NCI-H82 (cell line): ENCODE results near the gene IPO11.

Source experiments
- DNase-seq: peaks from one replicate; lab custom pipeline; 2025; lab: John Stamatoyannopoulos, UW

The IPO11 gene

DNA sequence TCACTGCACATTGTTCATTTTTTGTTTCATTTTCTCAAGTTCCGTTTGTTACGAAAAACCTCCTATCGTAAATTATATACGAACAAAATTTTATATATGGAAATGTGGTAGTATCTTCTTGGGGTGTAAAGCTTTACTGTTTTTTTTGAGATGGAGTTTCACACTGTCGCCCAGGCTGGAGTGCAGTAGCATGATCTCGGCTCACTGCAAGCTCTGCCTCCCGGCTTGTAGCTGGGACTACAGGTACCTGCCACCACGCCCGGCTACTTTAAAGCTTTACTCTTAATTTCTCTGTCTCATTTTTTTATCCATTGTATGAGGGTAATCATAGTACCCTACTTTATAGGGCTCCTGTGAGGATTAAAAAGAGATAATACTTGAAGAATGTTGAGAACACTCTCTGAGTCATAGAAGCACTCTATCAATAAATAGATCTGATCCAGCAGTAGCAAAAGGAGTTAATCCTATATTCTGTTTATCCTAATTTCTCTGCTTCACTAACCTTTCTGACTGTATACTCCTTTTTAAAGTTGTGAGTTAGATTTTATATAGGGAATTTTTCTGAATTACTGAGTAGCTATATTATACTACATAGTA lies 160.5 kb downstream of the IPO11 start:
- peak; percentile 34 for DNase-seq

- DNase-seq: no peak
These were observed 162.0 kb downstream of the IPO11 start for GRCh38 chr5:62574599-62574998.

- DNase-seq: no peak
These were observed 162.5 kb downstream of the IPO11 start for GRCh38 chr5:62575066-62575465.

DNA sequence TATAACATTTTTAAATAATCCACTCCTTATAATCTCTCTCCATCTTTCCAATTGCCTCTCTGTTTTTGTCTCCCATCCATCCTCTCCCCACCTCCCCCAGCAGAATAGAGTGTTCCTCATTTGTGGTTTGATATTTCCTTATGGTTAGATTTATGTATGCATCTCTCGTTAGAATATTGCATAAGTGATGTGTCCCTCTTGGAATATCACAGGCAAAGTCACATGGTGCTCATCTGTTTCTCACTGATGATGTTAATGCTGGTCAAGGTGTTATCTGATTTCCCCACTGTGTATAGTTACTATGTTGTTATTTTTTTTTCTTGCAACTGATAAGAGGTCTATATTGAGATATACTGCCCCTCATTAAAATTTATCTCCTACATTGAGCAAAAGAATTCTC lies 162.9 kb downstream of the IPO11 start:
- DNase-seq: no peak

- DNase-seq: no peak
These were observed 164.1 kb downstream of the IPO11 start for GRCh38 chr5:62576570-62577170.

DNA sequence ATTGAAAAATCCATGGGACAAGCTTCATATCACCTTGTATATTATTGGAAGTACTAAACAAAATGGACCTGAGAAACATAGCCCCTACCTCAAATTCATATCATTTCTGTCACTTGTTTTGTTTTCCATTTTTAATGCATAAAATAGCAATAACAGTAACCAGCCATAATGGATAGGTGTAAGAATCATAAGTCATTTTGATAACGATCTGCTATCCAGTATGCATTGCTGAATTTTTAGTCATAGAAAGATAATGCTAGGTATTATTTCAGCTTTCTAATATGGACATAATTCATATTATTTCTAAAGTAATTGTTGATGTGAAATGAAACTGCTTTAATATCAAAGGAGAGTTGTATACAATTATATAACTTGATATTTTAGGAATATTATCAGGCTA lies 164.9 kb downstream of the IPO11 start:
- no peak for DNase-seq

DNA sequence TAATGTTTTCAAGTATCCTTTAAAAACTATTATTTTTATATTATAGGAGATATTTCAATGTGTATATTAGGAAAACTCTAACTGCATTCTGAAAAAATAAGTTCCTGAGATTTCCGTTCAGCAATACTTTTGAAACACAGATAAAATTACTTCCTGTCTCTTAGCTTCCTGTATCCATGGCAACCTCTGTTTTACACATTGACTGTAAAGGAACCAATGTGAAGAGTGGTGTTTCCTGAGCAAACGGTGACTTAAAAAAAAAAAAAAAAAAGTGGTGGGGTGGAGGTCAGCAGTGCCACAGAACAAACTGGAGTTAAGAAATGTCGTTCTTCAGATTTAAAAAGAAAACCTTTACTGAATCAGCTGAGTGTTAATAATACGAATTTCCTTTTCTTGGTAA lies 166.0 kb downstream of the IPO11 start, which contains the start of gene LRRC70:
Gene LRRC70, plus strand, starts transcription at position 280 of the 400 bp plus-strand sequence. CDS start 620 bp downstream, outside the sequence.
- no peak for DNase-seq

DNA sequence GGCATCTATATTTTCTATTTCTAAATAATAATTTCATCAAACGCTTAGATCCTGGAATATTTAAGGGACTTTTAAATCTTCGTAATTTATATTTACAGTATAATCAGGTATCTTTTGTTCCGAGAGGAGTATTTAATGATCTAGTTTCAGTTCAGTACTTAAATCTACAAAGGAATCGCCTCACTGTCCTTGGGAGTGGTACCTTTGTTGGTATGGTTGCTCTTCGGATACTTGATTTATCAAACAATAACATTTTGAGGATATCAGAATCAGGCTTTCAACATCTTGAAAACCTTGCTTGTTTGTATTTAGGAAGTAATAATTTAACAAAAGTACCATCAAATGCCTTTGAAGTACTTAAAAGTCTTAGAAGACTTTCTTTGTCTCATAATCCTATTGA lies 167.2 kb downstream of the IPO11 start:
- no peak for DNase-seq

GRCh38 chr5:62581836-62582597 lies 169.5 kb downstream of the IPO11 start:
- no peak for DNase-seq

GRCh38 chr5:62584391-62584790 lies 171.8 kb downstream of the IPO11 start:
- no peak for DNase-seq

DNA sequence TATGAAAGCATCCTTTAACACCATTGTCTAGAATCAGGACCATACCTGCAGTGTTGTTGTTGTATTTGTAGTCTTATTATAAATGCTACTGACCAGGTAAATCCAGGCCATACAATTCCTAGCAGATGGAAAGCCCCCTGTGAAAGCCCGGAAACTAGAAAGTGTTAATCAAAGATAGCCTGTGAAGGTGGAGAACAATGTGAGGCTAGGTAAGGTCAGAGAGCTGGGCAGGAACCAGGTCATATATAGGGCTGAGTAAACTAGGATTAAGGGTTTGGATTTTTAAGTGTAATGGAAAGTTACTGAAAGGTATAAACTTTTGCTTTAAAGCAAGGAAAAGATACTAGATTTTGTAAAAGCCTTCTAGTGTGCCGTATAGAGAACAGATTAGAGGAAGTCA lies 172.7 kb downstream of the IPO11 start:
- DNase-seq: no peak

DNA sequence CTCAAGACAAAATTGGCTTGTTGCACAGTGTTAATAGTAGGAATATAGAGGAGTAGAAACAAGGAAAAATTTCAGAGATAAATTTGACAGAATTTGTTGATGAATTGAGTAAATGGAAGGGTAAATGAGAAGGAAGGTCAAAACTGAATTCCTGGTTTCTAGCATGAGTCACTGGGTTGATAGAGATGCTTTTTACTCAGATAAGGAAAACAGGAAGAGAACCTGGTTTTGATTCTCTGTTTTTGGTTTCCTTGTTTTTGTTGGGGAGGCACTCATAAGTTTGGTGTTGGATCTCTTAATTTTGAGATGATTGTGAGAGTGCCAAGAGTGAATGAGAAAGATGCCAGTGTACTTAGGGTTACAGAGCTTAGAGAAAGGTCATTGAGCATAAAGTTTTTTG lies 173.2 kb downstream of the IPO11 start:
- no peak for DNase-seq

GRCh38 chr5:62587737-62588136 lies 175.2 kb downstream of the IPO11 start:
- no peak for DNase-seq

GRCh38 chr5:62588668-62589067 lies 176.1 kb downstream of the IPO11 start:
- no peak for DNase-seq

DNA sequence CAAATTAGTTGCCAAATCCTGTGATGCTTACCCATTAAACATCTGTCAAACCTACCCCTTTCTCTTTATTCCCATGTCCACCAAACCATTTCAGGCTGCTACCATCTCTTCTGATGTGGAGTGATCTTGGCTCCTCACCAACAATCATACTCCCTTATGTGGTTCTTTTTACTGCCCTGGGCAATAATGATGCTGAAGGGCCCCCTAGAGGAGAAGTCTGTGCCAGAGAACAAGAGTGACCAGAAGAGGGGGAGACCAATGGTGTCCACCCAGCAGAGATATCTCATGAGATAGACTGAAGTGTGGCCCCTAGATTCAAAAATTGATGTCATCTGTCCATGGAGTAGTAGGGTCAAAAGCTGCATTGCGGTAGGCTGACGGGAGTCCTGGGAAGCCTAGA lies 176.9 kb downstream of the IPO11 start:
- no peak for DNase-seq

DNA sequence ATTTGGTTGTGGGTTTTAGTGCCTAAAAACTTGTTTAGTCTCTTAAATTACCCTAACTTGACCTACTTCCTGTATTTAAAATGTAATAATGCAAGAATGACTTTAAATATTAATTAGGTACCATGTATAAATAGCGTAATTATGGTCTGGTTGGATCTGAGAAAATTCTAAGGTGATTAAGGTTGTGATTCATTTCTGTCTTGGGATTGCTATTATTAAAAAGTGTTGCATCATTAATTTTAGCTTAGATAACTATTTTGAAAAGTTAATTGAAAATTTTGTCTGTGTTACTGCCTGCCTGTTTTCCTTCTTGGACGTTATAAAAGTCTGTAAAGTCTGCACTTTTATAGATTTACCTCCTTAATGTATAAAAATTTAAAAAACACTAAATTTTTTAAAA lies 177.8 kb downstream of the IPO11 start:
- no peak for DNase-seq

- peak; percentile 19 for DNase-seq
These were observed 180.0 kb downstream of the IPO11 start for GRCh38 chr5:62592558-62592957.

DNA sequence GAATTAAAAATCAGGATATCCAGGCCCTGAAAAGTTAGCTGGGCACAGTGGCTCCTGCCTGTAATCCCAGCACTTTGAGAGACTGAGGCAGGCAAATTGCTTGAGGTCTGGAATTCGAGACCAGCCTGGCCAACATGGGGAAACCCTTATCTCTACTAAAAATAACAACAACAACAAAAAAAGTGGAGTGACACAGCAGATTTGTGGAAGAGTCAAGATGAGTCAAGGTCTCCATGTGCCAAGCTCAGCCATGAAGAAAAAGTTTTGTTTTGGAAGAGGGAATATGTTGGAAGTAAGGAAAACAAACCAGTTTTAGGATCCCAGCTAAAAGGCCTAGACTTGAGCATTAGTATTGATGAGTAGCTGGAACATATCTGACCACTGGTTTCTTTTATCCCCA lies 180.8 kb downstream of the IPO11 start:
- no peak for DNase-seq

GRCh38 chr5:62594364-62594984 lies 181.9 kb downstream of the IPO11 start:
- no peak for DNase-seq

DNA sequence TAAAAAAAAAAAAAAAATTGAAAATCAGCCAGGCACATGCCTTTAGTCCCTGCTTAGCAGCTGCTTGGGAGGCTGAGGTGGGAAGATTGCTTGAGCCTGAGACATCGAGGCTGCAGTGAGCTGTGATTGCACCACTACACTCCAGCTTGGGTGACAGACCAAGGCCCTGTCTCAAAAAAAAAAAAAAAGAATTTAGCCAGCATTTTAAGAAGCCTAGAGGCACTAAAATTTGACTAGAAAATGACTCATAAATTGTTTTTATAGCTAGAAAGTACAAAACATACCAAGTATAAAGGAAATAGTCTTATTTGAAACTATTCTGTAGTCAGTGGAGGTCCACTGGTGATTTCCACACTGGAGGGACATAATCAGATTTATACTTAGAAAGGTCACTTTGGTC lies 183.5 kb downstream of the IPO11 start:
- DNase-seq: no peak

GRCh38 chr5:62596691-62597090 lies 184.1 kb downstream of the IPO11 start:
- DNase-seq: no peak

- no peak for DNase-seq
These were observed 184.8 kb downstream of the IPO11 start for GRCh38 chr5:62597314-62597713.
